PC-3 (cell line): ENCODE data around the gene GLYATL2. TPM values are rescaled to one million over a fixed set of nuclear protein-coding genes. Genes with fewer than 3 reads are reported as not detected.

ENCODE experiments used
- total RNA-seq: library from RNA; depleted of rRNA; stranded (reverse); fragments of >200 nt; gene quantifications from 2 replicates; pipeline ENCODE4 v1.2.3, GENCODE V29; 2014; rRNA removed

The GLYATL2 gene
- total RNA-seq, 1 experiment from 2014 or later, result 0.33 TPM

Other genes with a start within 250 kb of the GLYATL2 start
- gene CNTF, start 222.0 kb downstream of the GLYATL2 start, total RNA-seq, result 1.6 and 2.8 TPM in 2 replicates
- gene GLYAT, start 112.8 kb downstream of the GLYATL2 start, total RNA-seq, result not detected in 2 replicates
- not detected in 2 replicates for gene GLYATL1, start 94.8 kb upstream of the GLYATL2 start, total RNA-seq
- gene GLYATL1B, start 241.6 kb upstream of the GLYATL2 start, total RNA-seq, result not detected in 2 replicates